Measurements from ENCODE around the gene RABGAP1L. TPM values are rescaled to one million over a fixed set of nuclear protein-coding genes. Genes with fewer than 3 reads are reported as not detected.
A peak's percentile ranks its signal among the peaks of the same experiment; 100 is the strongest.
"Not testable (repeated sequence)": the region's sequence is repeated elsewhere in the genome, so short reads cannot be mapped to it uniquely, and the experiment has no call there.

The RABGAP1L gene
- total RNA-seq, 1 donor from 2014 or later, result 28.8 TPM

- DNase-seq (ENCODE audit: low spot score), result no peak
- Mint-ChIP-seq H3K9me3 (no peaks in the 10 kb centered on the region), H3K4me3 (ENCODE audit: low read depth) (no peak overlapping the region), H3K27me3 (ENCODE audit: low read depth) (no peaks in the 10 kb centered on the region), H3K4me1 (ENCODE audit: low read depth) (no peaks in the 10 kb centered on the region), H3K27ac (no peak overlapping the region), H3K36me3 (ENCODE audit: low read depth) (no peaks in the 10 kb centered on the region)
- intact Hi-C loops (cut with micrococcal nuclease), result no loop called here
Observed at GRCh38 chr1:174135211-174135610, 24.1 kb upstream of the RABGAP1L start.

- peaks cover 5% of the 10 kb centered on the region for H3K27me3 Mint-ChIP-seq (ENCODE audit: low read depth)
- no peaks in the 10 kb centered on the region for H3K4me1 Mint-ChIP-seq (ENCODE audit: low read depth)
- no peak for DNase-seq (ENCODE audit: low spot score)
- no peaks in the 10 kb centered on the region for H3K36me3 Mint-ChIP-seq (ENCODE audit: low read depth)
- H3K27ac Mint-ChIP-seq, result no peak overlapping the region
- H3K4me3 Mint-ChIP-seq (ENCODE audit: low read depth), result no peak overlapping the region
- intact Hi-C loops (cut with micrococcal nuclease), result no loop called here
- no peaks in the 10 kb centered on the region for H3K9me3 Mint-ChIP-seq
Observed at GRCh38 chr1:174136714-174137113, 22.6 kb upstream of the RABGAP1L start.

DNA sequence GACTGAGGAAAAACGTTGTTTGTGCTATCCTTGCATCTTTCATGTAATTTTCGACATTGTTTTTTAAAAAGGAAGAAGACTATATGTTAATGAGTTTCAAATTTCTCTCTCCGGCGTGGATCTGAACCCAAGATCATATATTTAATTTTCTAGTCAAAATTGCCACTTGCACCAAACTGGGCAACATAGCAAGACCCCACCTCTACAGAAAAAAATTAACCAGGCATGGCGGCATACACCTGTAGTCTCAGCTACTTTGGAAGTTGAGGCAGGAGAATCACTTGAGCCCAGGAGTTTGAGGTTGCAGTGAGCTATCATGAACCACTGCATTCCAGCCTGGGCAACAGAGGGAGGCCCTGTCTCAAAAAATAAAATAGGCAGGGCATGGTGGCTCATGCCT, 16.5 kb upstream of the RABGAP1L start:
- H3K9me3 Mint-ChIP-seq, result peaks cover 8% of the 10 kb centered on the region
- no peak overlapping the region for H3K27ac Mint-ChIP-seq
- peaks cover 11% of the 10 kb centered on the region for H3K27me3 Mint-ChIP-seq (ENCODE audit: low read depth)

GRCh38 chr1:174143727-174144396, 15.5 kb upstream of the RABGAP1L start:
- not testable (repeated sequence) for H3K4me1 Mint-ChIP-seq (ENCODE audit: low read depth); H3K27ac Mint-ChIP-seq
- H3K9me3 Mint-ChIP-seq, result peaks cover 14% of the 10 kb centered on the region

More for the DNA sequence above, 16.5 kb upstream of the RABGAP1L start:
- intact Hi-C loops (cut with micrococcal nuclease), result no loop called here
- Mint-ChIP-seq H3K36me3 (ENCODE audit: low read depth) (no peaks in the 10 kb centered on the region), H3K4me1 (ENCODE audit: low read depth) (no peaks in the 10 kb centered on the region), H3K4me3 (ENCODE audit: low read depth) (no peak overlapping the region)
- no peak for DNase-seq (ENCODE audit: low spot score)

DNA sequence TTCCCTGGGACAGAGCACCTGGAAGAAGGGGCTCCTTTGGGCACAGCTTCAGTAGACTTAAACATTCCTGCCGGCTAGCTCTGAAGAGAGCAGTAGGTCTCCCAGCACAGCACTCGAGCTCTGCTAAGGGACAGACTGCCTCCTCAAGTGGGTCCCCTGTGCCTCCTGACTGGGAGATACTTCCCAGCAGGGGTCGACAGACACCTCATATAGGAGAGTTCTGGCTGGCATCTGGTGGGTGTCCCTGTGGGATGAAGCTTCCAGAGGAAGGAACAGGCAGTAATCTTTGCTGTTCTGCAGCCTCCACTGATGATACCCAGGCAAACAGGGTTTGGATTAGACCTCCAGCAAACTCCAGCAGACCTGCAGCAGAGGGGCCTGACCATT, 14.9 kb upstream of the RABGAP1L start:
- intact Hi-C loops (cut with micrococcal nuclease); H3K27ac Mint-ChIP-seq; H3K4me3 Mint-ChIP-seq (ENCODE audit: low read depth); H3K4me1 Mint-ChIP-seq (ENCODE audit: low read depth); H3K36me3 Mint-ChIP-seq (ENCODE audit: low read depth); DNase-seq (ENCODE audit: low spot score): not testable (repeated sequence)
- Mint-ChIP-seq H3K9me3 (peaks cover 18% of the 10 kb centered on the region), H3K27me3 (ENCODE audit: low read depth) (peaks cover 11% of the 10 kb centered on the region)

More at GRCh38 chr1:174143727-174144396, 15.5 kb upstream of the RABGAP1L start:
- H3K4me3 Mint-ChIP-seq (ENCODE audit: low read depth); H3K36me3 Mint-ChIP-seq (ENCODE audit: low read depth); DNase-seq (ENCODE audit: low spot score); intact Hi-C loops (cut with micrococcal nuclease): not testable (repeated sequence)
- peaks cover 11% of the 10 kb centered on the region for H3K27me3 Mint-ChIP-seq (ENCODE audit: low read depth)

DNA sequence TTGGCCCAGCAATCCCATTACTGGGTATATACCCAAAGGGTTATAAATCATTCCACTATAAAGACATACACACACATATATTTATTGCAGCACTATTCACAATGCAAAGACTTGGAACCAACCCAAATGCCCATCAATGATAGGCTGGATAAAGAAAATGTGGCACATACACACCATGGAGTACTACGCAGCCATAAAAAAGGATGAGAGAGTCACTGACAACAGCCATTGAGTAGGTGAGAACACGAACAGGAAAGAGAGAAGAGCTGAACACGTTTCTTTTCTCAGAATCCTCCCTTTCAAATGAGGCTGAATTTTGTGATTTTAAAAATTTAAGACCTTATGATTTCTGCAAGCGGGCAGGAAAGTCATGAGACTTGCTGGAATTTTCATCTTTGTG, 10.1 kb upstream of the RABGAP1L start:
- Mint-ChIP-seq H3K4me3 (ENCODE audit: low read depth) (no peak overlapping the region), H3K36me3 (ENCODE audit: low read depth) (peaks cover 3% of the 10 kb centered on the region)

GRCh38 chr1:174150499-174150898, 8.8 kb upstream of the RABGAP1L start:
- H3K4me1 Mint-ChIP-seq (ENCODE audit: low read depth), result peaks cover 21% of the 10 kb centered on the region
- H3K27ac Mint-ChIP-seq, result no peak overlapping the region
- peaks cover 3% of the 10 kb centered on the region for H3K36me3 Mint-ChIP-seq (ENCODE audit: low read depth)
- no peak for DNase-seq (ENCODE audit: low spot score)
- H3K9me3 Mint-ChIP-seq, result peaks cover 18% of the 10 kb centered on the region
- H3K27me3 Mint-ChIP-seq (ENCODE audit: low read depth), result no peaks in the 10 kb centered on the region
- intact Hi-C loops (cut with micrococcal nuclease), result loop anchor here (10.0 kb wide), 3 partner anchors 856 to 1406 kb away; partner anchors contain the start of gene KIAA0040
- H3K4me3 Mint-ChIP-seq (ENCODE audit: low read depth), result no peak overlapping the region

More for the DNA sequence above, 10.1 kb upstream of the RABGAP1L start:
- no peak overlapping the region for H3K27ac Mint-ChIP-seq
- H3K4me1 Mint-ChIP-seq (ENCODE audit: low read depth), result peaks cover 18% of the 10 kb centered on the region
- H3K9me3 Mint-ChIP-seq, result peaks cover 18% of the 10 kb centered on the region
- DNase-seq (ENCODE audit: low spot score), result no peak
- peaks cover 5% of the 10 kb centered on the region for H3K27me3 Mint-ChIP-seq (ENCODE audit: low read depth)
- intact Hi-C loops (cut with micrococcal nuclease), result no loop called here

- H3K27me3 Mint-ChIP-seq (ENCODE audit: low read depth), result no peaks in the 10 kb centered on the region
- peaks cover 3% of the 10 kb centered on the region for H3K36me3 Mint-ChIP-seq (ENCODE audit: low read depth)
- intact Hi-C loops (cut with micrococcal nuclease), result loop anchor here (10.0 kb wide), 3 partner anchors 858 to 1408 kb away; partner anchors contain the start of gene KIAA0040
- H3K9me3 Mint-ChIP-seq, result peaks cover 10% of the 10 kb centered on the region
- peaks cover 36% of the 10 kb centered on the region for H3K4me1 Mint-ChIP-seq (ENCODE audit: low read depth)
- no peak overlapping the region for H3K4me3 Mint-ChIP-seq (ENCODE audit: low read depth)
- no peak overlapping the region for H3K27ac Mint-ChIP-seq
- DNase-seq (ENCODE audit: low spot score), result no peak
Observed at GRCh38 chr1:174152427-174152826, 6.9 kb upstream of the RABGAP1L start.

GRCh38 chr1:174153085-174153824, 6.1 kb upstream of the RABGAP1L start:
- Mint-ChIP-seq H3K36me3 (ENCODE audit: low read depth) (peaks cover under 1% of the 10 kb centered on the region), H3K27ac (peak overlapping the region; percentile 44), H3K4me1 (ENCODE audit: low read depth) (peaks cover 43% of the 10 kb centered on the region), H3K27me3 (ENCODE audit: low read depth) (no peaks in the 10 kb centered on the region), H3K4me3 (ENCODE audit: low read depth) (no peak overlapping the region), H3K9me3 (peaks cover 7% of the 10 kb centered on the region)
- intact Hi-C loops (cut with micrococcal nuclease), result loop anchor here (10.0 kb wide), 3 partner anchors 858 to 1408 kb away; partner anchors contain the start of gene KIAA0040
- DNase-seq (ENCODE audit: low spot score), result no peak

DNA sequence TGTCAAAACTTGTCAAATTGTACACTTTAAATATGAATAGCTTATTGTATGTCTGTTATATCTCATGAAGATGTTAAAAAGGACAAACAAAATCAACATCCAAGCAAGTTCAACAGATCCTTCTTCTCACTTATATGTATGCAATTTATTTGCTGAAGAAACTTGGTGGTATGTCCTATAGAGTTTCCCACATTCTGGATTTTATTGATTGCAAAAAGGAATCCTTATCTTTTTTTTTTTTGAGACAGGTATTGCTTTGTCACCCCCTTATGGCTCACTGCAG, 5.6 kb upstream of the RABGAP1L start:
- peaks cover 5% of the 10 kb centered on the region for H3K9me3 Mint-ChIP-seq
- no peak overlapping the region for H3K27ac Mint-ChIP-seq
- no peak overlapping the region for H3K4me3 Mint-ChIP-seq (ENCODE audit: low read depth)
- no peaks in the 10 kb centered on the region for H3K36me3 Mint-ChIP-seq (ENCODE audit: low read depth)
- H3K4me1 Mint-ChIP-seq (ENCODE audit: low read depth), result peaks cover 48% of the 10 kb centered on the region
- DNase-seq (ENCODE audit: low spot score), result no peak
- intact Hi-C loops (cut with micrococcal nuclease), result loop anchor here (10.0 kb wide), 3 partner anchors 859 to 1409 kb away; partner anchors contain the start of gene KIAA0040
- no peaks in the 10 kb centered on the region for H3K27me3 Mint-ChIP-seq (ENCODE audit: low read depth)

- peaks cover 6% of the 10 kb centered on the region for H3K36me3 Mint-ChIP-seq (ENCODE audit: low read depth)
- H3K9me3 Mint-ChIP-seq, result no peaks in the 10 kb centered on the region
- no peak for DNase-seq (ENCODE audit: low spot score)
- peak overlapping the region; percentile 75 for H3K27ac Mint-ChIP-seq
- no peaks in the 10 kb centered on the region for H3K27me3 Mint-ChIP-seq (ENCODE audit: low read depth)
- intact Hi-C loops (cut with micrococcal nuclease), result loop anchor here (2.0 to 10.0 kb wide), 7 partner anchors 444 to 1974 kb away; partner anchors contain the start of genes KIAA0040, KLHL20 and PRDX6
- no peak overlapping the region for H3K4me3 Mint-ChIP-seq (ENCODE audit: low read depth)
- H3K4me1 Mint-ChIP-seq (ENCODE audit: low read depth), result peaks cover 59% of the 10 kb centered on the region
Observed at GRCh38 chr1:174156437-174156836, 2.9 kb upstream of the RABGAP1L start.

DNA sequence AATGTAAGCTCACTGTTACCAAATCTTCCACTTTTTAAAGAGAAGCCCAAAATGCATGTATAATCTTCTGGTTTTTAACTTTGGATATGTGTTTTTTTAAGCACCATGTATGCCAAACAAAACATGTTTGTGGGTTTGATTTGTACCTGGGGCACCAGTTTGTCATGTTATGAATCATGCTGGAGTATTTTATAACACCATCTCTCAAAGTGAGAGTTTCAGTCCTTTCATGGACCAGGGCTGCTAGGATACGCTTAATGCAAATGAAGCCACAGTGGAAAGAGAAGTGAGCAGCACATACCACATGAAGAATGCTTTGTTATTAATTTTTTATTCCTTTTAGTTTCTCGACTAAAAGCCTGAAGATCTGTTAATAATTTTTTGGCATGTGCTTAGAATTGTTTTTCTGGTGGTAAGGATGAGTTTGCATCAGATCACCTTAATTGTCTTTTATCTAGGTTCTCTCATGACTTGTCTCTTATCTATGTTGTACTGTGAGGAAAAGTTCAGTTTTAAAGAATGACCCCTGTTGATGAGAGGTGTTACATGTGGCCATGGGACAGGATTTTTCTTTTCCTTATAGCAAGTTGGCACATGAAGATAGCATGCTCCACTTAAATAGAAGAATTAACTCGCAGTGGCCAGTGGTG, 2.0 kb upstream of the RABGAP1L start:
- peaks cover 61% of the 10 kb centered on the region for H3K4me1 Mint-ChIP-seq (ENCODE audit: low read depth)
- intact Hi-C loops (cut with micrococcal nuclease), result loop anchor here (2.0 to 10.0 kb wide), 7 partner anchors 445 to 1975 kb away; partner anchors contain the start of genes KIAA0040, KLHL20 and PRDX6
- H3K9me3 Mint-ChIP-seq, result no peaks in the 10 kb centered on the region
- H3K36me3 Mint-ChIP-seq (ENCODE audit: low read depth), result peaks cover 8% of the 10 kb centered on the region
- peak overlapping the region; percentile 58 for H3K27ac Mint-ChIP-seq
- no peaks in the 10 kb centered on the region for H3K27me3 Mint-ChIP-seq (ENCODE audit: low read depth)
- DNase-seq (ENCODE audit: low spot score), result peak; percentile 33
- H3K4me3 Mint-ChIP-seq (ENCODE audit: low read depth), result peak overlapping the region; percentile 18

All from activated T-helper 2 cell treated with anti-CD3 and anti-CD28 coated beads, Interferon-gamma antibody, Interleukin-2, Interleukin-4, amounts not matched to agents 10 μg/mL and 5 μg/mL and 100 μg/mL, durations not matched to agents 14 hours and 24 hours and 36 hours (primary cell).